BLaER1 (cell line): ENCODE measurements around the gene MCFD2.

Source experiments
- H3K27ac ChIP-seq: shearing (Covaris generic); formaldehyde crosslinking; 2 replicates; pipeline ENCODE4 v1.8.1; 2022
- H3K27me3 ChIP-seq: shearing (Covaris generic); formaldehyde crosslinking; 2 replicates; pipeline ENCODE4 v1.8.1; 2022
- H3K36me3 ChIP-seq: shearing (Covaris generic); formaldehyde crosslinking; 2 replicates; pipeline ENCODE4 v1.8.1; 2022
- H3K4me1 ChIP-seq: shearing (Covaris generic); formaldehyde crosslinking; 2 replicates; pipeline ENCODE4 v1.8.1; 2022
- H3K4me2 ChIP-seq: shearing (Covaris generic); formaldehyde crosslinking; 2 replicates; pipeline ENCODE4 v1.8.1; 2022
- H3K4me3 ChIP-seq: shearing (Covaris generic); formaldehyde crosslinking; 2 replicates; pipeline ENCODE4 v1.8.1; 2022
- H3K9ac ChIP-seq: shearing (Covaris generic); formaldehyde crosslinking; 2 replicates; pipeline ENCODE4 v1.8.1; 2022
- H3K9me3 ChIP-seq: shearing (Covaris generic); formaldehyde crosslinking; 2 replicates; pipeline ENCODE4 v1.8.1; 2022
- H4K20me1 ChIP-seq: shearing (Covaris generic); formaldehyde crosslinking; 2 replicates; pipeline ENCODE4 v1.8.1; 2022
- Cebpa-rat ChIP-seq: shearing (Covaris generic); IDR thresholded peaks from 2 replicates; pipeline ENCODE4 v1.8.1; 2022

The MCFD2 gene

GRCh38 chr2:46875226-46875899 lies 40.2 kb downstream of the MCFD2 start:
- peaks cover 9% of the 10 kb centered on the region for H3K4me1 ChIP-seq
- TF ChIP-seq Cebpa-rat = no peak

GRCh38 chr2:46874236-46874929 lies 41.2 kb downstream of the MCFD2 start:
- H3K4me1 ChIP-seq = peaks cover 9% of the 10 kb centered on the region

More at GRCh38 chr2:46875226-46875899, 40.2 kb downstream of the MCFD2 start:
- no peak overlapping the region for H3K4me3 ChIP-seq
- no peak overlapping the region for H3K27ac ChIP-seq
- H3K9ac ChIP-seq = no peak overlapping the region
- H3K36me3 ChIP-seq = no peaks in the 10 kb centered on the region
- no peak overlapping the region for H3K4me2 ChIP-seq
- H3K9me3 ChIP-seq = no peaks in the 10 kb centered on the region
- H4K20me1 ChIP-seq = no peaks in the 10 kb centered on the region
- no peaks in the 10 kb centered on the region for H3K27me3 ChIP-seq

DNA sequence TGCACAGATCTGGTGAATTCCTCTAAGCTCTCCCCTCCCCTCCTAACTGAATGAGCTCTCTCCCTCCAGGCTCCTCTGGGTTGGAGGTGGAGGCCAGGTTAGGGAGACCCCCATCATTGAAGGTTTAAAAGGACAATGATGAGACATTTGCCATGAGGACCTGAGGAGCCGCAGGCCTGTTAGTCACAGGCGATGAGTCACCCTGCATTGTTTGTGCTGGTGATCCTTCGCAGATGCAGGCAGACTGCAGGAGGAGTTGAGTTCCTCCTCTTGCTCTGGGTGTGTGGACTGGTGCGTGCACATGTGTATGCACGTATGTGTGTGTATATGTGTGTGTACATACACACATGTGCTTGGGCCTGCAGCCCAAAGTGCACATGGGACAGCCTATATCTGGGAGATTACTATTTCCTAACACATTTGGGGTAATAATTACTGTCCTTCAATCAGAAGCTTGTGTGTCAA lies 42.0 kb downstream of the MCFD2 start:
- Histone ChIP-seq H3K36me3 (no peaks in the 10 kb centered on the region), H3K27me3 (no peaks in the 10 kb centered on the region), H3K9me3 (no peaks in the 10 kb centered on the region), H4K20me1 (no peaks in the 10 kb centered on the region), H3K4me2 (no peak overlapping the region), H3K4me3 (no peak overlapping the region), H3K9ac (no peak overlapping the region), H3K27ac (no peak overlapping the region), H3K4me1 (peaks cover 9% of the 10 kb centered on the region)
- no peak for TF ChIP-seq Cebpa-rat

More at GRCh38 chr2:46874236-46874929, 41.2 kb downstream of the MCFD2 start:
- no peaks in the 10 kb centered on the region for H3K27me3 ChIP-seq
- H4K20me1 ChIP-seq = no peaks in the 10 kb centered on the region
- no peak for TF ChIP-seq Cebpa-rat
- H3K4me3 ChIP-seq = no peak overlapping the region
- no peak overlapping the region for H3K27ac ChIP-seq
- no peaks in the 10 kb centered on the region for H3K9me3 ChIP-seq
- H3K4me2 ChIP-seq = peak overlapping the region; percentile 41
- no peak overlapping the region for H3K9ac ChIP-seq
- no peaks in the 10 kb centered on the region for H3K36me3 ChIP-seq

DNA sequence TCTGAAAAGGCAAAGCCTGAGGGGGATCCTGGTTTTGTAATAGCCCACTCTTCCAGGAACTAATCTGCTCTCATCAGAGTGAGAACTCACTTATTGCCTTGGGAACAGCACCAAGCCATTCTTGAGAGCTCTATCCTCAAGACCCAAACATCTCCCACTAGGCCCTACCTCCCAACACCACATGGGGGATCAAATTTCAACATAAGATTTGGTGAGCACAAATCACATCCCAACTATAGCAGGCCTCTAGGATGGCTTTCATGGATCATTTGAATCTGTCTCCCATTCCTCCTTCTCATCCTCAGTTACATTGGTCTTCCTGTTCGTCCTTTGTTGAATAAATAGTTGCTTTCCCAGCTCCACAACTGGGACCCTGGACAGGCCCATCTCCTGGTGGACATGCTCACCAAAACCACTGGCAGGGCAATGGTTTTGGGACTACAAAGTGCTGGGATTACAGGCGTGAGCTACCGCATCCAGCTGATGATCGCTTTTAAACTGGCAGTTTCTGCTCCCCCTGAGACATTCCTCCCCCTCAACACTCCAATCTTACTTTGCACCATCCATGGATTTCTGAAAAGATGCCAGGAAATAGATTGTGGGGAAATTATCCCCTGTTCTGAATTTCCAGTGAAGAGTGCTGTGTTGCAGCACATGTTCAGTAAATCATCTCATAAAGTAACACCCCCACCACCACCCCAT lies 42.6 kb downstream of the MCFD2 start:
- H3K4me2 ChIP-seq = no peak overlapping the region
- H3K36me3 ChIP-seq = no peaks in the 10 kb centered on the region
- H3K9me3 ChIP-seq = no peaks in the 10 kb centered on the region
- H3K27ac ChIP-seq = no peak overlapping the region
- H3K27me3 ChIP-seq = no peaks in the 10 kb centered on the region
- no peak for TF ChIP-seq Cebpa-rat
- no peak overlapping the region for H3K9ac ChIP-seq
- no peaks in the 10 kb centered on the region for H4K20me1 ChIP-seq
- H3K4me3 ChIP-seq = no peak overlapping the region
- peaks cover 9% of the 10 kb centered on the region for H3K4me1 ChIP-seq

DNA sequence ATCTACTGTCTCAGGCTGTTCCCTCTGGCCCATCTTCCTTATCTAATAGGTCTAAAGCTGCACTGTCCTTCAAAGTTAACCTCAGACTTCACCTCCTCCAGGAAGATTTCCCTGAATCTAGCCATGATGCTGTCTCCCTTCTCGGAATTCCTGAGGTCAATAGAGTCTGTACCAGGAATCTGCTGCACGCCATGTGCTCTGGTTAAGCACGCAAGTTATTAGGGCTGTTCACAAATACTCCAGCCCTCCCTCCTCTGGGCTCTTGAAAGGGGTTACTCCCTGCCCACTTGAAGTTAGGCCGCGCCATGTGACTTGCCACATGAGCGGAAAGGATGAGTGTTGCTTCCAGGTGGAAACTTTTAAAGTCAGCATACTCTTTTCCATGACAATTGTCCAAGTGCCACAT lies 43.6 kb downstream of the MCFD2 start:
- Histone ChIP-seq H3K27ac (no peak overlapping the region), H3K9me3 (no peaks in the 10 kb centered on the region), H3K27me3 (no peaks in the 10 kb centered on the region), H3K4me3 (no peak overlapping the region), H3K4me2 (no peak overlapping the region), H3K4me1 (peaks cover 13% of the 10 kb centered on the region), H3K36me3 (no peaks in the 10 kb centered on the region), H4K20me1 (no peaks in the 10 kb centered on the region), H3K9ac (no peak overlapping the region)
- TF ChIP-seq Cebpa-rat = no peak

GRCh38 chr2:46870051-46870839 lies 45.4 kb downstream of the MCFD2 start:
- H4K20me1 ChIP-seq = no peaks in the 10 kb centered on the region
- H3K36me3 ChIP-seq = no peaks in the 10 kb centered on the region
- H3K27ac ChIP-seq = no peak overlapping the region
- peaks cover 14% of the 10 kb centered on the region for H3K9me3 ChIP-seq
- H3K4me3 ChIP-seq = no peak overlapping the region
- no peaks in the 10 kb centered on the region for H3K27me3 ChIP-seq
- no peak overlapping the region for H3K4me2 ChIP-seq
- H3K9ac ChIP-seq = no peak overlapping the region
- H3K4me1 ChIP-seq = peaks cover 17% of the 10 kb centered on the region
- no peak for TF ChIP-seq Cebpa-rat

- H3K9me3 ChIP-seq = peaks cover 21% of the 10 kb centered on the region
Observed at GRCh38 chr2:46869621-46870020, 46.0 kb downstream of the MCFD2 start.

GRCh38 chr2:46866770-46867246 lies 48.8 kb downstream of the MCFD2 start:
- peaks cover 34% of the 10 kb centered on the region for H3K9me3 ChIP-seq
- H3K4me2 ChIP-seq = peak overlapping the region; percentile 22; the same call in 1 of the 2 replicates
- H3K36me3 ChIP-seq = no peaks in the 10 kb centered on the region
- H3K9ac ChIP-seq = no peak overlapping the region
- TF ChIP-seq Cebpa-rat = no peak
- no peak overlapping the region for H3K27ac ChIP-seq
- no peak overlapping the region for H3K4me3 ChIP-seq
- H3K27me3 ChIP-seq = no peaks in the 10 kb centered on the region
- no peaks in the 10 kb centered on the region for H4K20me1 ChIP-seq
- peaks cover 8% of the 10 kb centered on the region; the same call in 1 of the 2 replicates for H3K4me1 ChIP-seq

More at GRCh38 chr2:46869621-46870020, 46.0 kb downstream of the MCFD2 start:
- Histone ChIP-seq H3K27ac (no peak overlapping the region), H3K9ac (no peak overlapping the region), H3K4me2 (no peak overlapping the region), H3K27me3 (no peaks in the 10 kb centered on the region), H4K20me1 (no peaks in the 10 kb centered on the region), H3K4me3 (no peak overlapping the region), H3K4me1 (peaks cover 14% of the 10 kb centered on the region), H3K36me3 (no peaks in the 10 kb centered on the region)
- TF ChIP-seq Cebpa-rat = no peak
